Measurements from ENCODE around the gene ATXN1. TPM values are rescaled to one million over a fixed set of nuclear protein-coding genes. Genes with fewer than 3 reads are reported as not detected.

Gene ATXN1
- total and polyA plus RNA-seq, 2 of the 8 experiments (the other 6 are each of a cell fraction or from before 2014, with no cell fraction given) = 1.6 to 4.0 TPM

- H3K36me3 ChIP-seq (ENCODE audit: control insufficient read depth in 2 of 4, insufficient read depth in 4 of 4, low read length in 3 of 4) = no peaks in the 10 kb centered on the region
- H4K8ac ChIP-seq (ENCODE audit: extremely low read depth, insufficient read depth, low read length) = no peak overlapping the region
- H3K27me3 ChIP-seq (replicated peaks in 1 of 4; ENCODE audit: control insufficient read depth in 3 of 4, extremely low read depth in 1 of 4, insufficient read depth in 3 of 4, low read length in 3 of 4) = no peaks in the 10 kb centered on the region
- no peak overlapping the region for H2BK5ac ChIP-seq (ENCODE audit: low read depth, low read length)
- no peak overlapping the region for H3K18ac ChIP-seq (ENCODE audit: extremely low read depth, low read length)
- H3K4ac ChIP-seq (replicated peaks; ENCODE audit: insufficient read length, low read depth, low read length) = no peak overlapping the region
- no peaks in the 10 kb centered on the region for H3K79me2 ChIP-seq (ENCODE audit: control insufficient read depth in 1 of 2, insufficient read depth in 2 of 2, low read length in 2 of 2)
- no peak overlapping the region for H2BK12ac ChIP-seq (ENCODE audit: low read depth, low read length)
- POLR2A ChIA-PET (ENCODE audit: partially characterized antibody) = interaction anchor here (0.6 kb wide), 1 partner anchor 101 kb away, joined by 3 read pairs; no protein-coding TSS in a partner anchor
- H4K20me1 ChIP-seq (replicated peaks in 1 of 2; ENCODE audit: control insufficient read depth in 1 of 2, insufficient read depth in 2 of 2, low read length in 2 of 2) = no peaks in the 10 kb centered on the region
- H3K9ac ChIP-seq (replicated peaks in 1 of 4; ENCODE audit: extremely low read depth in 1 of 4, low read depth in 3 of 4, low read length in 3 of 4) = no peak overlapping the region
- no peak overlapping the region for H2AK5ac ChIP-seq (ENCODE audit: low read depth, low read length)
- no peak for DNase-seq (ENCODE audit: low read depth in 1 of 2, low spot score in 2 of 2)
- H3K56ac ChIP-seq (replicated peaks; ENCODE audit: insufficient read length, low read depth, low read length) = no peak overlapping the region
- H3K9me3 ChIP-seq (ENCODE audit: insufficient read depth in 2 of 2, low read depth in 1 of 2, low read length in 1 of 2) = no peaks in the 10 kb centered on the region
- H3K79me1 ChIP-seq (ENCODE audit: low read depth, low read length) = no peaks in the 10 kb centered on the region
- H3K14ac ChIP-seq (ENCODE audit: insufficient read length) = no peak overlapping the region
- H3K23ac ChIP-seq (ENCODE audit: insufficient read length) = no peak overlapping the region
- WGBS, 2 experiments (ENCODE audit: extremely low coverage in 1 of 2, insufficient coverage in 1 of 2, insufficient read length in 1 of 2, insufficient replicate concordance in 2 of 2, low coverage in 1 of 2, low lambda C conversion rate in 2 of 2, missing lambda C conversion rate in 1 of 2) = 90% methylated on average over 3 of the region's 3 CpGs; no CpG with 5 or more reads in 1 of the 2 experiments
- H4K91ac ChIP-seq (replicated peaks; ENCODE audit: insufficient read length, low read length) = no peak overlapping the region
- H2AFZ ChIP-seq (ENCODE audit: low read length) = no peak overlapping the region
- no peak for FAIRE-seq
- H2BK120ac ChIP-seq (replicated peaks; ENCODE audit: low read depth, low read length) = no peak overlapping the region
- H2BK20ac ChIP-seq (ENCODE audit: low read length) = no peak overlapping the region
- no peak overlapping the region for H2BK15ac ChIP-seq (ENCODE audit: low read length)
- H3K23me2 ChIP-seq (ENCODE audit: low read depth, low read length) = no peaks in the 10 kb centered on the region
- H4K5ac ChIP-seq (ENCODE audit: insufficient read length, low read depth, low read length) = no peak overlapping the region
- no peak overlapping the region for H3K27ac ChIP-seq (ENCODE audit: low read depth, low read length)
- no peak overlapping the region for H3K4me2 ChIP-seq (ENCODE audit: insufficient read depth in 1 of 2, low read depth in 2 of 2, low read length in 2 of 2)
- no peaks in the 10 kb centered on the region; a peak in 1 of 7 replicates for H3K4me1 ChIP-seq (replicated peaks in 1 of 4; ENCODE audit: control insufficient read depth in 3 of 4, insufficient read depth in 4 of 4, low read length in 3 of 4)
- CTCF ChIA-PET (ENCODE audit: partially characterized antibody) = interaction anchor here (0.6 to 2.0 kb wide), 5 partner anchors 9 to 72 kb away, joined by 4 to 6 read pairs (median 5); no protein-coding TSS in a partner anchor
- no peak overlapping the region for H3K4me3 ChIP-seq (ENCODE audit: extremely low read depth in 1 of 4, insufficient read depth in 2 of 4, low read depth in 3 of 4, low read length in 4 of 4)
- TF ChIP-seq TAF7 (optimal IDR thresholded peaks at IDR 0.05; ENCODE audit: borderline replicate concordance, low read depth, low read length) = no peak
- no peak for TF ChIP-seq BCL11A (IDR thresholded peaks at IDR 0.05; ENCODE audit: low read depth in 2 of 2, low read length in 2 of 2)
- TF ChIP-seq BRCA1 (IDR thresholded peaks at IDR 0.05; ENCODE audit: low read depth, low read length) = no peak
- TF ChIP-seq RFX5 (IDR thresholded peaks at IDR 0.05; ENCODE audit: borderline replicate concordance, low read depth, low read length) = no peak
- no peak for TF ChIP-seq RBBP5 (IDR thresholded peaks at IDR 0.05; ENCODE audit: borderline replicate concordance, low read depth, low read length)
- TF ChIP-seq SUZ12 (IDR thresholded peaks at IDR 0.05; ENCODE audit: low read length) = no peak
- TF ChIP-seq SIX5 (IDR thresholded peaks at IDR 0.05; ENCODE audit: low read depth, low read length) = no peak
- TF ChIP-seq KDM5A (IDR thresholded peaks at IDR 0.05; ENCODE audit: low read length) = no peak
- TF ChIP-seq ATF3 (IDR thresholded peaks at IDR 0.05; ENCODE audit: insufficient read depth, low read depth, low read length) = no peak
- no peak for TF ChIP-seq HDAC6 (IDR thresholded peaks at IDR 0.05; ENCODE audit: low read depth, low read length)
- TF ChIP-seq RXRA (IDR thresholded peaks at IDR 0.05; ENCODE audit: insufficient read depth, low read depth, low read length) = no peak
- no peak for TF ChIP-seq CREB1 (IDR thresholded peaks at IDR 0.05)
- no peak for TF ChIP-seq KDM4A (IDR thresholded peaks at IDR 0.05; ENCODE audit: low read depth, low read length, severe bottlenecking)
- no peak for TF ChIP-seq GABPA (IDR thresholded peaks at IDR 0.05; ENCODE audit: borderline replicate concordance, insufficient read depth, low read length)
Measured at GRCh38 chr6:16403831-16404230, 357.4 kb downstream of the ATXN1 start.
